Nephron (organoid): ENCODE measurements around the gene FAM131A.

Experiments used
- H3K27ac Mint-ChIP-seq, 3 experiments: 2 replicates each; pipeline ENCODE4 v1.8.0; 2020; ENCODE audit warnings: mixed read lengths in 3 of 3, mild to moderate bottlenecking in 2 of 3, moderate library complexity in 1 of 3
- H3K27me3 Mint-ChIP-seq: 2 replicates; pipeline ENCODE4 v1.8.0; 2021; ENCODE audit warnings: low read depth, mild to moderate bottlenecking, moderate library complexity, mixed read lengths
- H3K36me3 Mint-ChIP-seq: 2 replicates; pipeline ENCODE4 v1.8.0; 2020; ENCODE audit warnings: low read depth, mixed read lengths
- H3K4me1 Mint-ChIP-seq: 2 replicates; pipeline ENCODE4 v1.8.0; 2020; ENCODE audit warnings: mixed read lengths
- H3K4me3 Mint-ChIP-seq, 3 experiments: 2 replicates each; pipeline ENCODE4 v1.8.0; 2020; ENCODE audit warnings: mild to moderate bottlenecking in 3 of 3, mixed read lengths in 3 of 3, moderate library complexity in 2 of 3
- H3K9me3 Mint-ChIP-seq: 2 replicates; pipeline ENCODE4 v1.8.0; 2020; ENCODE audit warnings: mixed read lengths
- CTCF ChIP-seq, 3 experiments: fragments of 200-600 bp; sonication (generic); IDR thresholded peaks; one replicate each; pipeline ENCODE4 v1.5.0; 2021; ENCODE audit warnings: antibody characterized with exemption in 3 of 3; ENCODE audit not compliant: unreplicated experiment in 3 of 3

Gene FAM131A

GRCh38 chr3:184368586-184369183 lies 31.3 kb downstream of the FAM131A start:
- Mint-ChIP-seq H3K4me1 (peaks cover 43% of the 10 kb centered on the region), H3K27ac (peak overlapping the region in 1 of 3 experiments; percentile 24), H3K9me3 (no peaks in the 10 kb centered on the region), H3K36me3 (peaks cover 54% of the 10 kb centered on the region), H3K27me3 (peaks cover 5% of the 10 kb centered on the region), H3K4me3 (no peak overlapping the region)
- TF ChIP-seq CTCF (IDR thresholded peaks at IDR 0.05; ENCODE audit: unreplicated experiment in 3 of 3), result no peak

- Mint-ChIP-seq H3K27ac (peak overlapping the region; percentile 21 to 62 (median 51)), H3K27me3 (peaks cover 17% of the 10 kb centered on the region), H3K36me3 (peaks cover 37% of the 10 kb centered on the region), H3K4me1 (peaks cover 43% of the 10 kb centered on the region), H3K4me3 (peak overlapping the region in 1 of 3 experiments; percentile 42), H3K9me3 (no peaks in the 10 kb centered on the region)
- peak; percentile 92 to 97 (median 96) for TF ChIP-seq CTCF (IDR thresholded peaks at IDR 0.05; ENCODE audit: unreplicated experiment in 3 of 3)
Observed at GRCh38 chr3:184371570-184372018, 34.2 kb downstream of the FAM131A start.

- peaks cover 21% of the 10 kb centered on the region for H3K27me3 Mint-ChIP-seq
- H3K4me3 Mint-ChIP-seq, result no peak overlapping the region
- H3K4me1 Mint-ChIP-seq, result peaks cover 44% of the 10 kb centered on the region
- H3K27ac Mint-ChIP-seq, result peak overlapping the region; percentile 9 to 51 (median 36)
- peaks cover 29% of the 10 kb centered on the region for H3K36me3 Mint-ChIP-seq
- TF ChIP-seq CTCF (IDR thresholded peaks at IDR 0.05; ENCODE audit: unreplicated experiment in 3 of 3), result no peak
- no peaks in the 10 kb centered on the region for H3K9me3 Mint-ChIP-seq
Observed at GRCh38 chr3:184372296-184372821, 35.0 kb downstream of the FAM131A start.

- Mint-ChIP-seq H3K4me3 (no peak overlapping the region), H3K9me3 (no peaks in the 10 kb centered on the region), H3K27ac (no peak overlapping the region), H3K36me3 (peaks cover 25% of the 10 kb centered on the region), H3K27me3 (peaks cover 24% of the 10 kb centered on the region), H3K4me1 (peaks cover 47% of the 10 kb centered on the region)
- TF ChIP-seq CTCF (IDR thresholded peaks at IDR 0.05; ENCODE audit: unreplicated experiment in 3 of 3), result no peak
Observed at GRCh38 chr3:184372911-184373310, 35.5 kb downstream of the FAM131A start.

- H3K4me1 Mint-ChIP-seq, result peaks cover 49% of the 10 kb centered on the region
- no peaks in the 10 kb centered on the region for H3K9me3 Mint-ChIP-seq
- no peak for TF ChIP-seq CTCF (IDR thresholded peaks at IDR 0.05; ENCODE audit: unreplicated experiment in 3 of 3)
- peaks cover 24% of the 10 kb centered on the region for H3K27me3 Mint-ChIP-seq
- H3K4me3 Mint-ChIP-seq, result no peak overlapping the region
- H3K36me3 Mint-ChIP-seq, result peaks cover 20% of the 10 kb centered on the region
- H3K27ac Mint-ChIP-seq, result no peak overlapping the region
Observed at GRCh38 chr3:184373422-184373821, 36.0 kb downstream of the FAM131A start.
